HEK293 (cell line): ENCODE measurements around the gene RTTN.

Experiments
- CTCF ChIA-PET: fragments of 350-600 bp; formaldehyde crosslinking; extraction: SDS; loops from one replicate; lab custom pipeline; 2021; ENCODE audit warnings: antibody characterized with exemption; lab: Yijun Ruan, JAX
- POLR2A ChIA-PET: fragments of 300-600 bp; formaldehyde crosslinking; extraction: SDS; loops from one replicate; lab custom pipeline; 2020; ENCODE audit warnings: antibody characterized with exemption, inconsistent platforms; lab: Yijun Ruan, JAX
- H3K27ac ChIP-seq: fragments of 200-500 bp; sonication (Bioruptor generic); 2 replicates; pipeline ENCODE4 v1.5.1; 2014; ENCODE audit warnings: low read depth, low read length, control low read depth, inconsistent platforms; ENCODE audit errors: extremely low read depth
- H3K36me3 ChIP-seq, 2 experiments: fragments of 200-500 bp in 1 of 2; sonication (Bioruptor generic) in 1 of 2; 1 replicate in 1 of 2; 2 replicates in 1 of 2; pipeline ENCODE4 v1.5.1; 2014 to 2017; ENCODE audit warnings: inconsistent platforms in 2 of 2, low read length in 2 of 2; ENCODE audit not compliant: control insufficient read depth in 2 of 2, insufficient read depth in 1 of 2
- H3K4me1 ChIP-seq: fragments of 200-500 bp; sonication (Bioruptor generic); 2 replicates; pipeline ENCODE4 v1.5.1; 2014; ENCODE audit warnings: mild to moderate bottlenecking, low read length, inconsistent platforms; ENCODE audit not compliant: control insufficient read depth, insufficient read depth
- H3K4me3 ChIP-seq: 2 replicates; pipeline ENCODE4 v1.5.1; 2011; ENCODE audit warnings: low read depth, mild to moderate bottlenecking, control low read depth, low read length, moderate library complexity
- H3K9me3 ChIP-seq: fragments of 200-500 bp; sonication (Bioruptor generic); 2 replicates; pipeline ENCODE4 v1.5.1; 2014; ENCODE audit warnings: low read depth, low read length, inconsistent platforms; ENCODE audit not compliant: control insufficient read depth, insufficient read depth
- GFI1B ChIP-seq: fragments of 450-650 bp; formaldehyde crosslinking; IDR thresholded peaks from 2 replicates; pipeline ENCODE4 v1.5.1; 2016; ENCODE audit warnings: missing biosample characterization, missing genetic modification characterization
- GLI2 ChIP-seq: fragments of 450-650 bp; formaldehyde crosslinking; IDR thresholded peaks from 2 replicates; pipeline ENCODE4; 2017; ENCODE audit warnings: missing biosample characterization, missing genetic modification characterization, low read depth, borderline replicate concordance
- KLF8 ChIP-seq: fragments of 450-650 bp; formaldehyde crosslinking; IDR thresholded peaks from 2 replicates; pipeline ENCODE4 v1.5.1; 2016; ENCODE audit warnings: missing biosample characterization, missing genetic modification characterization
- OSR2 ChIP-seq: fragments of 450-650 bp; formaldehyde crosslinking; IDR thresholded peaks from 2 replicates; pipeline ENCODE4 v1.5.1; 2016; ENCODE audit warnings: missing biosample characterization, missing genetic modification characterization
- SP2 ChIP-seq: fragments of 450-650 bp; formaldehyde crosslinking; IDR thresholded peaks from 2 replicates; pipeline ENCODE4 v1.5.1; 2016; ENCODE audit warnings: missing biosample characterization, missing genetic modification characterization
- SP7 ChIP-seq: fragments of 450-650 bp; formaldehyde crosslinking; IDR thresholded peaks from 2 replicates; pipeline ENCODE4 v1.5.1; 2016; ENCODE audit warnings: missing biosample characterization, missing genetic modification characterization
- ZNF121 ChIP-seq: fragments of 450-650 bp; formaldehyde crosslinking; IDR thresholded peaks from 2 replicates; pipeline ENCODE4 v1.5.1; 2016; ENCODE audit warnings: missing biosample characterization, missing genetic modification characterization
- ZNF138 ChIP-seq: fragments of 450-650 bp; formaldehyde crosslinking; IDR thresholded peaks from 2 replicates; pipeline ENCODE4 v1.5.1; 2016; ENCODE audit warnings: missing biosample characterization, missing genetic modification characterization, borderline replicate concordance
- ZNF155 ChIP-seq: fragments of 450-650 bp; formaldehyde crosslinking; IDR thresholded peaks from 2 replicates; pipeline ENCODE4 v1.5.1; 2016; ENCODE audit warnings: missing biosample characterization, missing genetic modification characterization
- ZNF221 ChIP-seq: fragments of 450-650 bp; formaldehyde crosslinking; IDR thresholded peaks from 2 replicates; pipeline ENCODE4 v1.5.1; 2017; ENCODE audit warnings: missing biosample characterization, missing genetic modification characterization, borderline replicate concordance
- ZNF24 ChIP-seq: fragments of 450-650 bp; formaldehyde crosslinking; IDR thresholded peaks from 2 replicates; pipeline ENCODE4 v1.5.1; 2016; ENCODE audit warnings: missing biosample characterization, missing genetic modification characterization
- ZNF433 ChIP-seq: fragments of 450-650 bp; formaldehyde crosslinking; IDR thresholded peaks from 2 replicates; pipeline ENCODE4 v1.5.1; 2016; ENCODE audit warnings: missing biosample characterization, missing genetic modification characterization, low read depth
- ZNF544 ChIP-seq: fragments of 450-650 bp; formaldehyde crosslinking; IDR thresholded peaks from 2 replicates; pipeline ENCODE4 v1.5.0; 2017; ENCODE audit warnings: missing biosample characterization, missing genetic modification characterization
- ZNF558 ChIP-seq: fragments of 450-650 bp; formaldehyde crosslinking; IDR thresholded peaks from 2 replicates; pipeline ENCODE4 v1.5.1; 2016; ENCODE audit warnings: missing biosample characterization, missing genetic modification characterization
- ZNF600 ChIP-seq: fragments of 450-650 bp; formaldehyde crosslinking; IDR thresholded peaks from 2 replicates; pipeline ENCODE4 v1.5.1; 2016; ENCODE audit warnings: missing biosample characterization, missing genetic modification characterization
- ZNF624 ChIP-seq: fragments of 450-650 bp; formaldehyde crosslinking; IDR thresholded peaks from 2 replicates; pipeline ENCODE4 v1.5.1; 2017; ENCODE audit warnings: missing biosample characterization, missing genetic modification characterization
- ZNF707 ChIP-seq: fragments of 450-650 bp; formaldehyde crosslinking; IDR thresholded peaks from 2 replicates; pipeline ENCODE4 v1.5.1; 2016; ENCODE audit warnings: missing biosample characterization, missing genetic modification characterization
- ZNF777 ChIP-seq: fragments of 450-650 bp; formaldehyde crosslinking; IDR thresholded peaks from 2 replicates; pipeline ENCODE4 v1.5.1; 2017; ENCODE audit warnings: missing biosample characterization, missing genetic modification characterization, borderline replicate concordance
- ZNF830 ChIP-seq: fragments of 450-650 bp; IDR thresholded peaks from 2 replicates; pipeline ENCODE4 v1.5.0; 2018; ENCODE audit warnings: missing biosample characterization, missing genetic modification characterization, low read depth, mild to moderate bottlenecking, moderate library complexity
- TF ChIP-seq, protein P1 (sequence below): fragments of 450-650 bp; formaldehyde crosslinking; IDR thresholded peaks from 2 replicates; pipeline ENCODE4 v1.5.1; 2016; ENCODE audit warnings: missing biosample characterization, missing genetic modification characterization
- TF ChIP-seq, protein P2 (sequence below): fragments of 450-650 bp; formaldehyde crosslinking; IDR thresholded peaks from 2 replicates; pipeline ENCODE4 v1.5.1; 2016; ENCODE audit warnings: missing biosample characterization, missing genetic modification characterization
- TF ChIP-seq, protein P3 (sequence below): fragments of 450-650 bp; formaldehyde crosslinking; IDR thresholded peaks from 2 replicates; pipeline ENCODE4 v1.5.1; 2016; ENCODE audit warnings: missing biosample characterization, missing genetic modification characterization, low read depth
- TF ChIP-seq, protein P4 (sequence below): fragments of 450-650 bp; IDR thresholded peaks from 2 replicates; pipeline ENCODE4 v1.5.1; 2018; ENCODE audit warnings: missing biosample characterization, missing genetic modification characterization
- TF ChIP-seq, protein P5 (sequence below): fragments of 450-650 bp; formaldehyde crosslinking; IDR thresholded peaks from 2 replicates; pipeline ENCODE4 v1.5.1; 2016; ENCODE audit warnings: missing biosample characterization, missing genetic modification characterization

The RTTN gene

DNA sequence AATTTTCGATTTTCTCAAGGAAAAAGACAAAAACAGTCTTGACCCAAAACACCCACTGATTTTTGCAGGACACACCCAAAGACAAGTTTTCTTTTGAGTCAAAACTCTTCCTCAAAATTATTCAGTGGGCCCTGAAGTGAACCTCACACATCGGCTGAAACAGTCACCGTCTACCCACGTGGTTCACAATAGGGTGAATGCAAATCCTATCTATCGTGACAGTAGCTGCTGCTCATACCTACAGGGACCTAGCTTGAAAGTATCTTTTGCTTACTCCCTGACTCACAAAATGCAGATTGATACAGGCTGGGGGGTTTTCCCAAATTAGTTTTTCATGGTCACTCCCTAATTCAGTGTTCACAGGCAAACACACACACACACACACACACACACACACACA, 247.1 kb downstream of the RTTN start:
- no peak overlapping the region for H3K27ac ChIP-seq
- no peaks in the 10 kb centered on the region for H3K9me3 ChIP-seq
- ChIA-PET CTCF (interaction anchor here (0.8 kb wide), 1 partner anchor 11 kb away, joined by 3 read pairs; no protein-coding TSS in a partner anchor), POLR2A (no interaction called here)
- no peak overlapping the region for H3K4me3 ChIP-seq
- TF ChIP-seq GFI1B (tag by site-specific recombination) (no peak), ZNF24 (tag by site-specific recombination) (no peak), ZNF433 (no peak), ZNF155 (tag by site-specific recombination) (no peak), KLF8 (tag by site-specific recombination) (no peak), ZNF138 (no peak), ZNF777 (tag by site-specific recombination) (no peak), GLI2 (tag by site-specific recombination) (no peak)
- no peaks in the 10 kb centered on the region for H3K36me3 ChIP-seq
- H3K4me1 ChIP-seq, result no peaks in the 10 kb centered on the region

DNA sequence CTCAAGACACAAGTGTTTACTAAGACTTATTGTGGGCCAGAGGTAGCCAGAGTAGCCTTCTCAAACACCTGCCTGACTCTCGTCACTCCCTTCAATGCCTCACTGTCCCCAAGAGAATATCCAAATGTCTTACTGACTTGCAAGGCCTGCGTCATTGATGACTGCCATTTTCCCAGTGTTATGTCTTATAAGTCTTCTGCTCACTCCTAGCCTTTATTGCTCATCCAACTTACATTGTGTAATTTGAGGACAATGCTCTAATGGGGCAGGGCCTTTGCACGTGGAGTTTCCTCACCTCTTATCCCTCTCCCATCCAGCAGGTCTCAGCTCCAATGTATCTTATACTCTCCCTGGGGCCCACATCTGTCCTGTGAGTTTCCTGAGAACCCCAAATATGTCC, 247.7 kb downstream of the RTTN start:
- no peak overlapping the region for H3K27ac ChIP-seq
- H3K4me1 ChIP-seq, result no peaks in the 10 kb centered on the region
- H3K36me3 ChIP-seq, result no peaks in the 10 kb centered on the region
- no peak for TF ChIP-seq ZNF544 (tag by site-specific recombination)
- TF ChIP-seq ZNF221 (tag by site-specific recombination), result no peak
- TF ChIP-seq, protein P1, sequence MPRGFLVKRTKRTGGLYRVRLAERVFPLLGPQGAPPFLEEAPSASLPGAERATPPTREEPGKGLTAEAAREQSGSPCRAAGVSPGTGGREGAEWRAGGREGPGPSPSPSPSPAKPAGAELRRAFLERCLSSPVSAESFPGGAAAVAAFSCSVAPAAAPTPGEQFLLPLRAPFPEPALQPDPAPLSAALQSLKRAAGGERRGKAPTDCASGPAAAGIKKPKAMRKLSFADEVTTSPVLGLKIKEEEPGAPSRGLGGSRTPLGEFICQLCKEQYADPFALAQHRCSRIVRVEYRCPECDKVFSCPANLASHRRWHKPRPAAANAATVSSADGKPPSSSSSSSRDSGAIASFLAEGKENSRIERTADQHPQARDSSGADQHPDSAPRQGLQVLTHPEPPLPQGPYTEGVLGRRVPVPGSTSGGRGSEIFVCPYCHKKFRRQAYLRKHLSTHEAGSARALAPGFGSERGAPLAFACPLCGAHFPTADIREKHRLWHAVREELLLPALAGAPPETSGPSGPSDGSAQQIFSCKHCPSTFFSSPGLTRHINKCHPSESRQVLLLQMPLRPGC (tag by site-specific recombination), result no peak
- no peak for TF ChIP-seq ZNF624 (tag by site-specific recombination)
- TF ChIP-seq, protein P2, sequence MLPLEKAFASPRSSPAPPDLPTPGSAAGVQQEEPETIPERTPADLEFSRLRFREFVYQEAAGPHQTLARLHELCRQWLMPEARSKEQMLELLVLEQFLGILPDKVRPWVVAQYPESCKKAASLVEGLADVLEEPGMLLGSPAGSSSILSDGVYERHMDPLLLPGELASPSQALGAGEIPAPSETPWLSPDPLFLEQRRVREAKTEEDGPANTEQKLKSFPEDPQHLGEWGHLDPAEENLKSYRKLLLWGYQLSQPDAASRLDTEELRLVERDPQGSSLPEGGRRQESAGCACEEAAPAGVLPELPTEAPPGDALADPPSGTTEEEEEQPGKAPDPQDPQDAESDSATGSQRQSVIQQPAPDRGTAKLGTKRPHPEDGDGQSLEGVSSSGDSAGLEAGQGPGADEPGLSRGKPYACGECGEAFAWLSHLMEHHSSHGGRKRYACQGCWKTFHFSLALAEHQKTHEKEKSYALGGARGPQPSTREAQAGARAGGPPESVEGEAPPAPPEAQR, result no peak
- TF ChIP-seq ZNF600, result no peak
- TF ChIP-seq, protein P3, sequence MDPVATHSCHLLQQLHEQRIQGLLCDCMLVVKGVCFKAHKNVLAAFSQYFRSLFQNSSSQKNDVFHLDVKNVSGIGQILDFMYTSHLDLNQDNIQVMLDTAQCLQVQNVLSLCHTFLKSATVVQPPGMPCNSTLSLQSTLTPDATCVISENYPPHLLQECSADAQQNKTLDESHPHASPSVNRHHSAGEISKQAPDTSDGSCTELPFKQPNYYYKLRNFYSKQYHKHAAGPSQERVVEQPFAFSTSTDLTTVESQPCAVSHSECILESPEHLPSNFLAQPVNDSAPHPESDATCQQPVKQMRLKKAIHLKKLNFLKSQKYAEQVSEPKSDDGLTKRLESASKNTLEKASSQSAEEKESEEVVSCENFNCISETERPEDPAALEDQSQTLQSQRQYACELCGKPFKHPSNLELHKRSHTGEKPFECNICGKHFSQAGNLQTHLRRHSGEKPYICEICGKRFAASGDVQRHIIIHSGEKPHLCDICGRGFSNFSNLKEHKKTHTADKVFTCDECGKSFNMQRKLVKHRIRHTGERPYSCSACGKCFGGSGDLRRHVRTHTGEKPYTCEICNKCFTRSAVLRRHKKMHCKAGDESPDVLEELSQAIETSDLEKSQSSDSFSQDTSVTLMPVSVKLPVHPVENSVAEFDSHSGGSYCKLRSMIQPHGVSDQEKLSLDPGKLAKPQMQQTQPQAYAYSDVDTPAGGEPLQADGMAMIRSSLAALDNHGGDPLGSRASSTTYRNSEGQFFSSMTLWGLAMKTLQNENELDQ (tag by site-specific recombination), result no peak
- TF ChIP-seq ZNF707 (tag by site-specific recombination), result no peak
- no peak for TF ChIP-seq SP7 (tag by site-specific recombination)
- TF ChIP-seq ZNF558 (tag by site-specific recombination), result no peak
- no peak for TF ChIP-seq ZNF121
- TF ChIP-seq, protein P4, sequence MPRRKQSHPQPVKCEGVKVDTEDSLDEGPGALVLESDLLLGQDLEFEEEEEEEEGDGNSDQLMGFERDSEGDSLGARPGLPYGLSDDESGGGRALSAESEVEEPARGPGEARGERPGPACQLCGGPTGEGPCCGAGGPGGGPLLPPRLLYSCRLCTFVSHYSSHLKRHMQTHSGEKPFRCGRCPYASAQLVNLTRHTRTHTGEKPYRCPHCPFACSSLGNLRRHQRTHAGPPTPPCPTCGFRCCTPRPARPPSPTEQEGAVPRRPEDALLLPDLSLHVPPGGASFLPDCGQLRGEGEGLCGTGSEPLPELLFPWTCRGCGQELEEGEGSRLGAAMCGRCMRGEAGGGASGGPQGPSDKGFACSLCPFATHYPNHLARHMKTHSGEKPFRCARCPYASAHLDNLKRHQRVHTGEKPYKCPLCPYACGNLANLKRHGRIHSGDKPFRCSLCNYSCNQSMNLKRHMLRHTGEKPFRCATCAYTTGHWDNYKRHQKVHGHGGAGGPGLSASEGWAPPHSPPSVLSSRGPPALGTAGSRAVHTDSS (tag by site-specific recombination), result no peak
- no peak for TF ChIP-seq OSR2 (tag by site-specific recombination)
- TF ChIP-seq SP2 (tag by site-specific recombination), result no peak
- TF ChIP-seq ZNF830 (tag by site-specific recombination), result no peak
- TF ChIP-seq, protein P5, sequence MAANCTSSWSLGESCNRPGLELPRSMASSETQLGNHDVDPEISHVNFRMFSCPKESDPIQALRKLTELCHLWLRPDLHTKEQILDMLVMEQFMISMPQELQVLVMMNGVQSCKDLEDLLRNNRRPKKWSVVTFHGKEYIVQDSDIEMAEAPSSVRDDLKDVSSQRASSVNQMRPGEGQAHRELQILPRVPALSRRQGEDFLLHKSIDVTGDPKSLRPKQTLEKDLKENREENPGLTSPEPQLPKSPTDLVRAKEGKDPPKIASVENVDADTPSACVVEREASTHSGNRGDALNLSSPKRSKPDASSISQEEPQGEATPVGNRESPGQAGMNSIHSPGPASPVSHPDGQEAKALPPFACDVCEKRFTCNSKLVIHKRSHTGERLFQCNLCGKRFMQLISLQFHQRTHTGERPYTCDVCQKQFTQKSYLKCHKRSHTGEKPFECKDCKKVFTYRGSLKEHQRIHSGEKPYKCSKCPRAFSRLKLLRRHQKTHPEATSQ (tag by site-specific recombination), result no peak
- H3K4me3 ChIP-seq, result no peak overlapping the region
- POLR2A ChIA-PET, result no interaction called here
- H3K9me3 ChIP-seq, result no peaks in the 10 kb centered on the region
- CTCF ChIA-PET, result interaction anchor here (0.5 kb wide), 1 partner anchor 38 kb away, joined by 7 read pairs; no protein-coding TSS in a partner anchor
